BLaER1 treated with 17β-estradiol and CSF1 and Interleukin-3, amounts not matched to agents 10 nM and 100 nM (cell line): ENCODE measurements around the gene MRPL43.

ENCODE experiments used
- H3K27ac ChIP-seq, 11 experiments: shearing (Covaris generic); formaldehyde crosslinking; 2 replicates each; pipeline ENCODE4 v1.8.1; 2022
- H3K27me3 ChIP-seq, 11 experiments: shearing (Covaris generic); formaldehyde crosslinking; 2 replicates each; pipeline ENCODE4 v1.8.1; 2022
- H3K36me3 ChIP-seq, 11 experiments: shearing (Covaris generic); formaldehyde crosslinking; 2 replicates each; pipeline ENCODE4 v1.8.1; 2022
- H3K4me1 ChIP-seq, 10 experiments: shearing (Covaris generic); formaldehyde crosslinking; 2 replicates each; pipeline ENCODE4 v1.8.1; 2022
- H3K4me2 ChIP-seq, 11 experiments: shearing (Covaris generic); formaldehyde crosslinking; 2 replicates each; pipeline ENCODE4 v1.8.1; 2022
- H3K4me3 ChIP-seq, 10 experiments: shearing (Covaris generic); formaldehyde crosslinking; 2 replicates each; pipeline ENCODE4 v1.8.1; 2022
- H3K9ac ChIP-seq, 11 experiments: shearing (Covaris generic); formaldehyde crosslinking; 2 replicates each; pipeline ENCODE4 v1.8.1; 2022
- H3K9me3 ChIP-seq, 11 experiments: shearing (Covaris generic); formaldehyde crosslinking; replicated peaks in 1 of 11; 2 replicates each; pipeline ENCODE4 v1.8.1; 2022
- H4K20me1 ChIP-seq, 11 experiments: shearing (Covaris generic); formaldehyde crosslinking; 2 replicates each; pipeline ENCODE4 v1.8.1; 2022
- Cebpa-rat ChIP-seq, 11 experiments: shearing (Covaris generic); IDR thresholded peaks; 2 replicates each; pipeline ENCODE4 v1.8.1; 2022

The MRPL43 gene

GRCh38 chr10:101015582-101015973 lies 28.3 kb upstream of the MRPL43 start:
- Histone ChIP-seq H3K4me1 (peaks cover 75 to 91% (median 82%) of the 10 kb centered on the region in 10 experiments), H3K4me2 (peak overlapping the region; percentile 36 to 98 (median 83); a peak in 17 of 22 replicates), H4K20me1 (peaks cover 0 to 10% (median 0%) of the 10 kb centered on the region in 11 experiments; a peak in 1 of 22 replicates), H3K9ac (peak overlapping the region in 3 of 11 experiments; percentile 12 to 36 (median 18); a peak in 5 of 22 replicates), H3K36me3 (no peaks in the 10 kb centered on the region), H3K9me3 (no peaks in the 10 kb centered on the region), H3K27ac (no peak overlapping the region), H3K27me3 (no peaks in the 10 kb centered on the region; a peak in 1 of 22 replicates), H3K4me3 (no peak overlapping the region)
- no peak for TF ChIP-seq Cebpa-rat (IDR thresholded peaks at IDR 0.05)

GRCh38 chr10:101014966-101015581 lies 27.8 kb upstream of the MRPL43 start:
- Histone ChIP-seq H3K9me3 (no peaks in the 10 kb centered on the region), H3K4me2 (peak overlapping the region; percentile 36 to 98 (median 78); a peak in 20 of 22 replicates), H3K9ac (peak overlapping the region in 2 of 11 experiments; percentile 12 to 36; a peak in 2 of 22 replicates), H3K4me1 (peaks cover 70 to 86% (median 77%) of the 10 kb centered on the region in 10 experiments), H3K4me3 (no peak overlapping the region), H3K36me3 (no peaks in the 10 kb centered on the region), H3K27ac (peak overlapping the region in 1 of 11 experiments; percentile 30; a peak in 1 of 22 replicates), H4K20me1 (peaks cover 0 to 10% (median 0%) of the 10 kb centered on the region in 11 experiments; a peak in 1 of 22 replicates), H3K27me3 (no peaks in the 10 kb centered on the region; a peak in 1 of 22 replicates)
- TF ChIP-seq Cebpa-rat (IDR thresholded peaks at IDR 0.05): no peak

GRCh38 chr10:101014230-101014884 lies 27.1 kb upstream of the MRPL43 start:
- H3K27ac ChIP-seq: peak overlapping the region in 2 of 11 experiments; percentile 30 to 47; a peak in 2 of 22 replicates
- H3K4me2 ChIP-seq: peak overlapping the region; percentile 45 to 95 (median 77); a peak in 21 of 22 replicates
- no peak overlapping the region for H3K4me3 ChIP-seq
- no peak for TF ChIP-seq Cebpa-rat (IDR thresholded peaks at IDR 0.05)
- H3K9ac ChIP-seq: no peak overlapping the region
- H3K9me3 ChIP-seq: no peaks in the 10 kb centered on the region
- peaks cover 63 to 79% (median 70%) of the 10 kb centered on the region in 10 experiments for H3K4me1 ChIP-seq
- H3K27me3 ChIP-seq: no peaks in the 10 kb centered on the region; a peak in 1 of 22 replicates
- H4K20me1 ChIP-seq: peaks cover 0 to 10% (median 0%) of the 10 kb centered on the region in 11 experiments; a peak in 1 of 22 replicates
- H3K36me3 ChIP-seq: no peaks in the 10 kb centered on the region

GRCh38 chr10:101013365-101013825 lies 26.1 kb upstream of the MRPL43 start:
- H3K9me3 ChIP-seq: no peaks in the 10 kb centered on the region
- no peak for TF ChIP-seq Cebpa-rat (IDR thresholded peaks at IDR 0.05)
- H3K27me3 ChIP-seq: no peaks in the 10 kb centered on the region; a peak in 1 of 22 replicates
- peak overlapping the region in 6 of 11 experiments; percentile 4 to 47 (median 34); a peak in 8 of 22 replicates for H3K27ac ChIP-seq
- no peak overlapping the region; a peak in 2 of 20 replicates for H3K4me3 ChIP-seq
- H3K4me2 ChIP-seq: peak overlapping the region; percentile 45 to 91 (median 77)
- peaks cover 53 to 76% (median 65%) of the 10 kb centered on the region in 10 experiments for H3K4me1 ChIP-seq
- H3K9ac ChIP-seq: peak overlapping the region in 2 of 11 experiments; percentile 17 to 20; a peak in 3 of 22 replicates
- H4K20me1 ChIP-seq: peaks cover 0 to 13% (median 0%) of the 10 kb centered on the region in 11 experiments; a peak in 3 of 22 replicates
- H3K36me3 ChIP-seq: no peaks in the 10 kb centered on the region; a peak in 1 of 22 replicates

GRCh38 chr10:101012525-101013364 lies 25.4 kb upstream of the MRPL43 start:
- H3K9me3 ChIP-seq: no peaks in the 10 kb centered on the region
- TF ChIP-seq Cebpa-rat (IDR thresholded peaks at IDR 0.05): no peak
- H3K36me3 ChIP-seq: peaks cover 0 to 5% (median 0%) of the 10 kb centered on the region in 11 experiments; a peak in 3 of 22 replicates
- H3K27me3 ChIP-seq: no peaks in the 10 kb centered on the region; a peak in 1 of 22 replicates
- peak overlapping the region in 4 of 11 experiments; percentile 24 to 47 (median 34); a peak in 5 of 22 replicates for H3K27ac ChIP-seq
- H3K4me2 ChIP-seq: peak overlapping the region; percentile 45 to 91 (median 77)
- H3K4me1 ChIP-seq: peaks cover 47 to 75% (median 64%) of the 10 kb centered on the region in 10 experiments
- H3K9ac ChIP-seq: no peak overlapping the region; a peak in 2 of 22 replicates
- peaks cover 0 to 20% (median 0%) of the 10 kb centered on the region in 11 experiments; a peak in 3 of 22 replicates for H4K20me1 ChIP-seq
- H3K4me3 ChIP-seq: no peak overlapping the region

GRCh38 chr10:101011517-101012423 lies 24.5 kb upstream of the MRPL43 start:
- H4K20me1 ChIP-seq: peaks cover 0 to 30% (median 7%) of the 10 kb centered on the region in 11 experiments; a peak in 17 of 22 replicates
- no peak overlapping the region; a peak in 2 of 22 replicates for H3K27ac ChIP-seq
- no peak overlapping the region for H3K4me3 ChIP-seq
- no peak for TF ChIP-seq Cebpa-rat (IDR thresholded peaks at IDR 0.05)
- H3K9ac ChIP-seq: no peak overlapping the region
- H3K9me3 ChIP-seq: no peaks in the 10 kb centered on the region
- H3K4me1 ChIP-seq: peaks cover 37 to 75% (median 64%) of the 10 kb centered on the region in 10 experiments
- no peaks in the 10 kb centered on the region for H3K27me3 ChIP-seq
- H3K36me3 ChIP-seq: peaks cover 2 to 14% (median 8%) of the 10 kb centered on the region in 11 experiments; a peak in 21 of 22 replicates
- no peak overlapping the region for H3K4me2 ChIP-seq

GRCh38 chr10:101010329-101010728 lies 23.0 kb upstream of the MRPL43 start:
- H3K4me3 ChIP-seq: no peak overlapping the region
- H3K9me3 ChIP-seq: no peaks in the 10 kb centered on the region
- H3K27me3 ChIP-seq: no peaks in the 10 kb centered on the region
- H3K36me3 ChIP-seq: peaks cover 15 to 28% (median 22%) of the 10 kb centered on the region in 11 experiments
- H3K4me2 ChIP-seq: no peak overlapping the region
- no peak for TF ChIP-seq Cebpa-rat (IDR thresholded peaks at IDR 0.05)
- no peak overlapping the region for H3K27ac ChIP-seq
- H3K9ac ChIP-seq: no peak overlapping the region
- H3K4me1 ChIP-seq: peaks cover 23 to 65% (median 51%) of the 10 kb centered on the region in 10 experiments
- H4K20me1 ChIP-seq: peaks cover 9 to 39% (median 19%) of the 10 kb centered on the region in 11 experiments; a peak in 17 of 22 replicates
